SH-SY5Y (cell line): ENCODE measurements around the gene B3GNT3.

Experiments used
- GATA2 ChIP-seq: IDR thresholded peaks from 2 replicates; pipeline ENCODE4 v1.6.1; 2011; ENCODE audit warnings: mild to moderate bottlenecking, low read depth, low read length
- GATA3 ChIP-seq: IDR thresholded peaks from 2 replicates; pipeline ENCODE4 v1.6.1; 2011; ENCODE audit warnings: low read depth, mild to moderate bottlenecking, low read length, moderate library complexity

- TF ChIP-seq GATA2 (no peak), GATA3 (no peak)
These were observed 24.3 kb upstream of the B3GNT3 start for GRCh38 chr19:17770613-17771012.
